Measurements from ENCODE around the gene CFAP77.
"Not testable (repeated sequence)": the region's sequence is repeated elsewhere in the genome, so short reads cannot be mapped to it uniquely, and the experiment has no call there.

The CFAP77 gene

GRCh38 chr9:132409828-132410528, at the start of gene CFAP77:
Gene CFAP77, plus strand, starts transcription at chr9:132410211. Its CDS starts 61 bp downstream, at chr9:132410272.
- DNase-seq = no peak

- DNase-seq = no peak
These were observed 45.9 kb upstream of the CFAP77 start for GRCh38 chr9:132364068-132364467.

GRCh38 chr9:132365986-132366385, 44.0 kb upstream of the CFAP77 start:
- DNase-seq = no peak

- DNase-seq = no peak
These were observed 43.5 kb upstream of the CFAP77 start for GRCh38 chr9:132366481-132366880.

- DNase-seq = no peak
These were observed 42.2 kb upstream of the CFAP77 start for GRCh38 chr9:132367613-132368313.

GRCh38 chr9:132369421-132369820, 40.6 kb upstream of the CFAP77 start:
- DNase-seq = no peak

- DNase-seq = no peak
These were observed 39.4 kb upstream of the CFAP77 start for GRCh38 chr9:132370592-132370991.

GRCh38 chr9:132372177-132373095, 37.6 kb upstream of the CFAP77 start:
- DNase-seq = no peak

- not testable (repeated sequence) for DNase-seq
These were observed 32.2 kb upstream of the CFAP77 start for GRCh38 chr9:132377769-132378168.

- DNase-seq = not testable (repeated sequence)
These were observed 31.6 kb upstream of the CFAP77 start for GRCh38 chr9:132378416-132378815.

GRCh38 chr9:132381966-132382541, 28.0 kb upstream of the CFAP77 start:
- no peak for DNase-seq

- DNase-seq = no peak
These were observed 26.5 kb upstream of the CFAP77 start for GRCh38 chr9:132383462-132383883.

GRCh38 chr9:132384376-132384775, 25.6 kb upstream of the CFAP77 start:
- DNase-seq = no peak

GRCh38 chr9:132387133-132387532, 22.9 kb upstream of the CFAP77 start:
- no peak for DNase-seq

- no peak for DNase-seq
These were observed 19.0 kb upstream of the CFAP77 start for GRCh38 chr9:132390966-132391365.

- no peak for DNase-seq
These were observed 18.6 kb upstream of the CFAP77 start for GRCh38 chr9:132391449-132391848.

GRCh38 chr9:132395560-132395959, 14.5 kb upstream of the CFAP77 start:
- no peak for DNase-seq

- no peak for DNase-seq
These were observed 8.2 kb upstream of the CFAP77 start for GRCh38 chr9:132401824-132402223.

- DNase-seq = no peak
These were observed 5.7 kb upstream of the CFAP77 start for GRCh38 chr9:132404228-132404881.

GRCh38 chr9:132406554-132407122, 3.4 kb upstream of the CFAP77 start, which contains the start of gene TTF1:
Gene TTF1, minus strand, starts transcription at chr9:132406840. Its CDS starts 4,019 bp downstream, at chr9:132402821.
- peak; percentile 90 to 96 for DNase-seq

GRCh38 chr9:132407196-132407595, 2.8 kb upstream of the CFAP77 start:
- no peak for DNase-seq

GRCh38 chr9:132408521-132408920, 1.5 kb upstream of the CFAP77 start:
- DNase-seq = no peak
